AG04450 (cell line): ENCODE data around the gene CYS1. TPM values are rescaled to one million over a fixed set of nuclear protein-coding genes. Genes with fewer than 3 reads are reported as not detected.

Experiments used
- CTCF ChIA-PET: fragments of 300-600, 350-600 bp; formaldehyde crosslinking; extraction: SDS; loops from one replicate; lab custom pipeline; 2022; ENCODE audit warnings: antibody characterized with exemption, inconsistent platforms; lab: Charles Lee
- POLR2A ChIA-PET: fragments of 350-600 bp; formaldehyde crosslinking; extraction: SDS; loops from one replicate; lab custom pipeline; 2021; ENCODE audit warnings: antibody characterized with exemption, inconsistent platforms; lab: Yijun Ruan, JAX
- DNase-seq: peaks from one replicate; pipeline ENCODE4 v3.0.0-alpha.2; 2011; ENCODE audit warnings: low read depth, low spot score
- H3K27ac ChIP-seq: one replicate; pipeline ENCODE4 v1.5.1; 2012; ENCODE audit warnings: low read depth, low read length, control low read depth
- H3K27me3 ChIP-seq: one replicate; pipeline ENCODE4 v1.6.0; 2012; ENCODE audit warnings: low read length; ENCODE audit not compliant: control insufficient read depth, insufficient read depth
- H3K4me3 ChIP-seq: 2 replicates; pipeline ENCODE4 v1.5.1; 2011; ENCODE audit warnings: mild to moderate bottlenecking, low read depth, low read length, control low read depth
- H3K9me3 ChIP-seq: 2 replicates; pipeline ENCODE4 v1.5.1; 2012; ENCODE audit warnings: low read length; ENCODE audit not compliant: control insufficient read depth, insufficient read depth
- CTCF ChIP-seq: IDR thresholded peaks from 2 replicates; pipeline ENCODE4 v1.5.1; 2011; ENCODE audit warnings: low read depth, low read length, control low read depth, inconsistent platforms
- polyA plus RNA-seq: library from polyadenylated mRNA; depleted of rRNA; stranded (reverse); fragments of >200 nt; gene quantifications from 2 replicates; pipeline ENCODE4 v1.2.3, GENCODE V29; 2011

The CYS1 gene
- polyA plus RNA-seq, 1 experiment, result 0.12 TPM

- CTCF ChIA-PET, result interaction anchor here (0.7 to 2.1 kb wide), 13 partner anchors 9 to 377 kb away, joined by 3 to 17 read pairs (median 6); no protein-coding TSS in a partner anchor
- Histone ChIP-seq H3K4me3 (peak overlapping the region; percentile 39), H3K9me3 (no peaks in the 10 kb centered on the region; the same call in 1 of the 2 replicates), H3K27me3 (peaks cover 9% of the 10 kb centered on the region), H3K27ac (peak overlapping the region; percentile 94)
- TF ChIP-seq CTCF, result no peak
- POLR2A ChIA-PET, result interaction anchor here (0.5 to 1.9 kb wide), 8 partner anchors 9 to 391 kb away, joined by 3 to 6 read pairs (median 4); partner anchors contain the start of genes ODC1 and TAF1B
- peak; percentile 62 for DNase-seq
Observed at GRCh38 chr2:10057231-10058107, 22.7 kb downstream of the CYS1 start.

- peaks cover 5% of the 10 kb centered on the region for H3K27me3 ChIP-seq
- CTCF ChIA-PET, result interaction anchor here (1.1 to 2.1 kb wide), 8 partner anchors 8 to 378 kb away, joined by 3 to 17 read pairs (median 7); no protein-coding TSS in a partner anchor
Observed at GRCh38 chr2:10056439-10056838, 23.8 kb downstream of the CYS1 start.

GRCh38 chr2:10054976-10055375 is 25.2 kb downstream of the CYS1 start:
- no peaks in the 10 kb centered on the region; the same call in 1 of the 2 replicates for H3K9me3 ChIP-seq
- no peak overlapping the region for H3K4me3 ChIP-seq
- ChIA-PET POLR2A (no interaction called here), CTCF (interaction anchor here (0.6 kb wide), 1 partner anchor 92 kb away, joined by 3 read pairs; no protein-coding TSS in a partner anchor)
- DNase-seq, result no peak
- no peak for TF ChIP-seq CTCF
- no peaks in the 10 kb centered on the region for H3K27me3 ChIP-seq
- H3K27ac ChIP-seq, result no peak overlapping the region

More at GRCh38 chr2:10056439-10056838, 23.8 kb downstream of the CYS1 start:
- H3K27ac ChIP-seq, result no peak overlapping the region
- H3K4me3 ChIP-seq, result no peak overlapping the region
- TF ChIP-seq CTCF, result no peak
- DNase-seq, result no peak
- no peaks in the 10 kb centered on the region; the same call in 1 of the 2 replicates for H3K9me3 ChIP-seq
- POLR2A ChIA-PET, result interaction anchor here (1.0 to 1.5 kb wide), 4 partner anchors 8 to 392 kb away, joined by 3 to 6 read pairs (median 4); partner anchors contain the start of gene ODC1

- ChIA-PET CTCF (interaction anchor here (3.1 kb wide), 1 partner anchor 241 kb away, joined by 18 read pairs; no protein-coding TSS in a partner anchor), POLR2A (no interaction called here)
Observed at GRCh38 chr2:10054424-10054823, 25.8 kb downstream of the CYS1 start.

More at GRCh38 chr2:10054424-10054823, 25.8 kb downstream of the CYS1 start:
- TF ChIP-seq CTCF, result peak; percentile 27
- Histone ChIP-seq H3K27me3 (no peaks in the 10 kb centered on the region), H3K27ac (no peak overlapping the region), H3K9me3 (no peaks in the 10 kb centered on the region; the same call in 1 of the 2 replicates), H3K4me3 (no peak overlapping the region)
- DNase-seq, result no peak
